Measurements from ENCODE around the gene CNTN4. TPM values are rescaled to one million over a fixed set of nuclear protein-coding genes. Genes with fewer than 3 reads are reported as not detected.

CNTN4 gene
- polyA plus RNA-seq, 1 donor (not counting 4 experiments of a cell fraction or from before 2014, with no cell fraction given): not detected

DNA sequence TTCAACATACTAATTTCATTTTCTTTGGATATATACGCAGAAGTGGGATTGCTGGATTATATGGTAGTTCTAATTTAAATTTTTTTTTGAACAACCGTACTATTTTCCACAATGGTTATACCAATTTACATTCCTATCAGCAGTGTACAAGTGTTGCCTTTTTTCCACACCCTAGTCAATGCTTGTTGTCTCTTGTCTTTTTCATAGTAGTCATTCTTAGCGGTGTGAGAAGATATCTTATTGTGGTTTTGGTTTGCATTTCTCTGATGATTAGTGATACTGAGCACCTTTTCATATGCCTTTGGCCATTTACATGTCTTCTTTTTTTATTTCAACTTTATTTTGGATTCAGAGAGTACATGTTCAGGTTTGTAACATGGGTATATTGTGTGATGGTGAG, 858.4 kb downstream of the CNTN4 start:
- no peaks in the 10 kb centered on the region for H3K36me3 ChIP-seq (ENCODE audit: control insufficient read depth in 2 of 2, extremely low read depth in 1 of 2, insufficient read depth in 2 of 2, low read length in 2 of 2)
- FAIRE-seq: no peak

DNA sequence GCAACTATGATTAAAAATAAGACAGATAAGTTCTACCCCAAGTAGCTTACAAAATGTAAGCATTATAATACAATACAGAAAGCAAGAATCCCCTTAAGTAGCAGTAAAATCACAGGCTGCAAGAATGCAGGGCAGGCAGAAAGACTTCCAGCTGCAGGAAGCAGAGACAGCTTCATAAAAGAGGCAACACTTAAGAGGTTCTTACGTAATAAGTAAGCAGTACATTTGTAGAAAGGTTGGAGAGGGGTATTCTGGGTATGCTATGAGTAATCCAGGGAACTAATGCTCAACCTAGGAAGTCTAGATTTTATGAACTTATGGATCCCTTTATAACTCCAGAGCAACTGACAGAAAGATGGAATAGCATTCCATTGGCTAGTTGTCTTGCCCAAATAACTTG, 859.9 kb downstream of the CNTN4 start:
- H3K9me3 ChIP-seq (ENCODE audit: control insufficient read depth, low read depth, low read length): no peaks in the 10 kb centered on the region
- dilution Hi-C loops (cut with MboI; ENCODE audit: extremely low pct_ligation_motif_present, low sequenced_read_pairs): no loop called here
- no peaks in the 10 kb centered on the region for H3K4me1 ChIP-seq (ENCODE audit: control insufficient read depth, extremely low read depth, insufficient read depth, low read length)
- TF ChIP-seq EZH2 (IDR thresholded peaks at IDR 0.05; ENCODE audit: low read length): no peak
- TF ChIP-seq, protein P1, sequence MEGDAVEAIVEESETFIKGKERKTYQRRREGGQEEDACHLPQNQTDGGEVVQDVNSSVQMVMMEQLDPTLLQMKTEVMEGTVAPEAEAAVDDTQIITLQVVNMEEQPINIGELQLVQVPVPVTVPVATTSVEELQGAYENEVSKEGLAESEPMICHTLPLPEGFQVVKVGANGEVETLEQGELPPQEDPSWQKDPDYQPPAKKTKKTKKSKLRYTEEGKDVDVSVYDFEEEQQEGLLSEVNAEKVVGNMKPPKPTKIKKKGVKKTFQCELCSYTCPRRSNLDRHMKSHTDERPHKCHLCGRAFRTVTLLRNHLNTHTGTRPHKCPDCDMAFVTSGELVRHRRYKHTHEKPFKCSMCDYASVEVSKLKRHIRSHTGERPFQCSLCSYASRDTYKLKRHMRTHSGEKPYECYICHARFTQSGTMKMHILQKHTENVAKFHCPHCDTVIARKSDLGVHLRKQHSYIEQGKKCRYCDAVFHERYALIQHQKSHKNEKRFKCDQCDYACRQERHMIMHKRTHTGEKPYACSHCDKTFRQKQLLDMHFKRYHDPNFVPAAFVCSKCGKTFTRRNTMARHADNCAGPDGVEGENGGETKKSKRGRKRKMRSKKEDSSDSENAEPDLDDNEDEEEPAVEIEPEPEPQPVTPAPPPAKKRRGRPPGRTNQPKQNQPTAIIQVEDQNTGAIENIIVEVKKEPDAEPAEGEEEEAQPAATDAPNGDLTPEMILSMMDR (optimal IDR thresholded peaks at IDR 0.05 in 1 of 3, IDR thresholded peaks at IDR 0.05 in 1 of 3, conservative IDR thresholded peaks at IDR 0.05 in 1 of 3; ENCODE audit: extremely low read depth in 1 of 3, insufficient read depth in 2 of 3, low read length in 3 of 3): no peak
- H3K27me3 ChIP-seq (ENCODE audit: control insufficient read depth, extremely low read depth, insufficient read depth, low read length): no peaks in the 10 kb centered on the region
- FAIRE-seq (no peak), DNase-seq (ENCODE audit: low read depth, low spot score) (no peak)
- H3K9ac ChIP-seq (ENCODE audit: control insufficient read depth, extremely low read depth, insufficient read depth, low read length): no peak overlapping the region
- H3K4me2 ChIP-seq (ENCODE audit: control insufficient read depth, extremely low read depth, insufficient read depth, low read depth, low read length): no peak overlapping the region
- no peak overlapping the region for H3K27ac ChIP-seq (ENCODE audit: control insufficient read depth, insufficient read depth, low read length)
- no peaks in the 10 kb centered on the region for H3K36me3 ChIP-seq (ENCODE audit: control insufficient read depth in 2 of 2, extremely low read depth in 1 of 2, insufficient read depth in 2 of 2, low read length in 2 of 2)
- H3K4me3 ChIP-seq (ENCODE audit: control insufficient read depth in 2 of 3, extremely low read depth in 1 of 3, insufficient read depth in 2 of 3, low read depth in 1 of 3, low read length in 3 of 3): no peak overlapping the region
- no peaks in the 10 kb centered on the region for H4K20me1 ChIP-seq (ENCODE audit: control insufficient read depth, extremely low read depth, insufficient read depth, low read length)
- no peak overlapping the region for H2AFZ ChIP-seq (ENCODE audit: control insufficient read depth, low read length)
- H3K9me1 ChIP-seq (ENCODE audit: control insufficient read depth, extremely low read depth, insufficient read depth, low read length): no peaks in the 10 kb centered on the region
- H3K79me2 ChIP-seq (ENCODE audit: control insufficient read depth, insufficient read depth, low read length): no peaks in the 10 kb centered on the region

More for the DNA sequence above, 858.4 kb downstream of the CNTN4 start:
- H3K9ac ChIP-seq (ENCODE audit: control insufficient read depth, extremely low read depth, insufficient read depth, low read length): no peak overlapping the region
- no peaks in the 10 kb centered on the region for H3K27me3 ChIP-seq (ENCODE audit: control insufficient read depth, extremely low read depth, insufficient read depth, low read length)
- no peak overlapping the region for H3K4me2 ChIP-seq (ENCODE audit: control insufficient read depth, extremely low read depth, insufficient read depth, low read depth, low read length)
- dilution Hi-C loops (cut with MboI; ENCODE audit: extremely low pct_ligation_motif_present, low sequenced_read_pairs): no loop called here
- no peaks in the 10 kb centered on the region for H4K20me1 ChIP-seq (ENCODE audit: control insufficient read depth, extremely low read depth, insufficient read depth, low read length)
- H3K9me1 ChIP-seq (ENCODE audit: control insufficient read depth, extremely low read depth, insufficient read depth, low read length): no peaks in the 10 kb centered on the region
- no peak for DNase-seq (ENCODE audit: low read depth, low spot score)
- H3K4me1 ChIP-seq (ENCODE audit: control insufficient read depth, extremely low read depth, insufficient read depth, low read length): no peaks in the 10 kb centered on the region
- H2AFZ ChIP-seq (ENCODE audit: control insufficient read depth, low read length): no peak overlapping the region
- TF ChIP-seq EZH2 (IDR thresholded peaks at IDR 0.05; ENCODE audit: low read length): no peak
- TF ChIP-seq, protein P1 (optimal IDR thresholded peaks at IDR 0.05 in 1 of 3, IDR thresholded peaks at IDR 0.05 in 1 of 3, conservative IDR thresholded peaks at IDR 0.05 in 1 of 3; ENCODE audit: extremely low read depth in 1 of 3, insufficient read depth in 2 of 3, low read length in 3 of 3): no peak
- H3K9me3 ChIP-seq (ENCODE audit: control insufficient read depth, low read depth, low read length): no peaks in the 10 kb centered on the region
- no peaks in the 10 kb centered on the region for H3K79me2 ChIP-seq (ENCODE audit: control insufficient read depth, insufficient read depth, low read length)
- H3K4me3 ChIP-seq (ENCODE audit: control insufficient read depth in 2 of 3, extremely low read depth in 1 of 3, insufficient read depth in 2 of 3, low read depth in 1 of 3, low read length in 3 of 3): no peak overlapping the region
- H3K27ac ChIP-seq (ENCODE audit: control insufficient read depth, insufficient read depth, low read length): no peak overlapping the region

Data from keratinocyte (primary cell).